Tibial nerve (tissue), 3 donors: ENCODE measurements around the gene FOS.

Experiments used
- POLR2A ChIP-seq, 2 donors: fragments of 450-650 bp; IDR thresholded peaks; one replicate each; pipeline ENCODE4 v1.6.1; 2017; ENCODE audit warnings: antibody characterized with exemption in 2 of 2, mild to moderate bottlenecking in 2 of 2, moderate library complexity in 2 of 2
- TF ChIP-seq, protein P1 (sequence below), 5 experiments: fragments of 200-600 bp in 3 of 5; fragments of 450-650 bp in 2 of 5; sonication (generic) in 3 of 5; IDR thresholded peaks; one replicate each; pipeline ENCODE4 v1.5.1; 2016 to 2019; ENCODE audit warnings: antibody characterized with exemption in 5 of 5, mild to moderate bottlenecking in 3 of 5, moderate library complexity in 2 of 5

DNA sequence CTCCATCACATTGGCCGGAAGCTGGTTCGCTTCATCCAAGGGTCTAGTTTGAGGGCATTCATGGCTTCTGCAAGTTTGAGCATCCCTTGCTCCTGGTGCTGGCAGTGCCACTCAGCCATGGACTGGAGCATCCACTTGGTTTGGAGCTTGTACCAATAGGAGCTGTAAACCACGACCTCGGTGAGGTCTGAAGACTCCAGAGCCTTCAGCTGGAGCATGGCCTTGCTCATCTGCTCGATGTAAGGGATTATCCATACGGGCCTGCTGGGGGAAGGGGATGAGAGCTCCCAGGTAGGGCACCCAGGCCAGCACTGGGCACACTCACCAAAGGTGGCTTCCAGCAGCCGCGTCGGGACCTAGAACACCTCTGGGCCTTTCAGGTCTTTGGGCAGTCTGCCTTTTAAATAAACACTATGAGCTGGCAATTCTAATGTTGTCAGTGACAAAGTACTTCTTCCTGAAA, 13.5 kb downstream of the FOS start:
- TF ChIP-seq, protein P1, sequence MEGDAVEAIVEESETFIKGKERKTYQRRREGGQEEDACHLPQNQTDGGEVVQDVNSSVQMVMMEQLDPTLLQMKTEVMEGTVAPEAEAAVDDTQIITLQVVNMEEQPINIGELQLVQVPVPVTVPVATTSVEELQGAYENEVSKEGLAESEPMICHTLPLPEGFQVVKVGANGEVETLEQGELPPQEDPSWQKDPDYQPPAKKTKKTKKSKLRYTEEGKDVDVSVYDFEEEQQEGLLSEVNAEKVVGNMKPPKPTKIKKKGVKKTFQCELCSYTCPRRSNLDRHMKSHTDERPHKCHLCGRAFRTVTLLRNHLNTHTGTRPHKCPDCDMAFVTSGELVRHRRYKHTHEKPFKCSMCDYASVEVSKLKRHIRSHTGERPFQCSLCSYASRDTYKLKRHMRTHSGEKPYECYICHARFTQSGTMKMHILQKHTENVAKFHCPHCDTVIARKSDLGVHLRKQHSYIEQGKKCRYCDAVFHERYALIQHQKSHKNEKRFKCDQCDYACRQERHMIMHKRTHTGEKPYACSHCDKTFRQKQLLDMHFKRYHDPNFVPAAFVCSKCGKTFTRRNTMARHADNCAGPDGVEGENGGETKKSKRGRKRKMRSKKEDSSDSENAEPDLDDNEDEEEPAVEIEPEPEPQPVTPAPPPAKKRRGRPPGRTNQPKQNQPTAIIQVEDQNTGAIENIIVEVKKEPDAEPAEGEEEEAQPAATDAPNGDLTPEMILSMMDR (IDR thresholded peaks at IDR 0.05): no peak
- no peak for TF ChIP-seq POLR2A (IDR thresholded peaks at IDR 0.05)
